MCF 10A (cell line): ENCODE results near the gene SMC1B. TPM values are rescaled to one million over a fixed set of nuclear protein-coding genes. Genes with fewer than 3 reads are reported as not detected.
A peak's percentile ranks its signal among the peaks of the same experiment; 100 is the strongest.

Experiments used
- Bru-seq: library from RNA; stranded (reverse); fragments of 400-500 nt; gene quantifications from one replicate; lab custom pipeline; 2021; lab: Mats Ljungman, UMichigan
- BruChase-seq, 2 experiments: library from RNA; stranded (reverse); fragments of 400-500 nt; gene quantifications; one replicate each; lab custom pipeline; 2021; lab: Mats Ljungman, UMichigan
- BruUV-seq: library from RNA; stranded (reverse); fragments of 400-500 nt; replicated peaks from 2 replicates; lab custom pipeline; 2021; lab: Mats Ljungman, UMichigan
- CTCF ChIA-PET: fragments of 300-600 bp; sonication (Branson Sonifier 250); formaldehyde crosslinking; extraction: SDS; loops from one replicate; lab custom pipeline; 2021; ENCODE audit warnings: antibody characterized with exemption, inconsistent platforms; lab: Yijun Ruan, JAX
- POLR2A ChIA-PET: fragments of 300-600, 350-650 bp; sonication (Branson Sonifier 250); formaldehyde crosslinking; extraction: SDS; loops from one replicate; lab custom pipeline; 2020; ENCODE audit warnings: antibody characterized with exemption, inconsistent platforms; lab: Yijun Ruan, JAX
- DNase-seq: peaks from one replicate; pipeline ENCODE4 v3.0.0-alpha.2; 2018; ENCODE audit not compliant: unreplicated experiment
- H3K27ac Mint-ChIP-seq: one replicate; pipeline ENCODE4 v1.8.0; 2022; ENCODE audit warnings: mild to moderate bottlenecking, low read depth, mixed read lengths; ENCODE audit not compliant: unreplicated experiment
- H3K27me3 Mint-ChIP-seq: one replicate; pipeline ENCODE4 v1.8.0; 2022; ENCODE audit warnings: mixed read lengths; ENCODE audit not compliant: insufficient read depth, unreplicated experiment
- H3K36me3 Mint-ChIP-seq: one replicate; pipeline ENCODE4 v1.8.0; 2022; ENCODE audit warnings: mild to moderate bottlenecking, moderate library complexity, mixed read lengths; ENCODE audit not compliant: insufficient read depth, unreplicated experiment
- H3K4me1 Mint-ChIP-seq: one replicate; pipeline ENCODE4 v1.8.0; 2022; ENCODE audit warnings: mixed read lengths; ENCODE audit not compliant: insufficient read depth, unreplicated experiment
- H3K4me3 Mint-ChIP-seq: one replicate; pipeline ENCODE4 v1.8.0; 2022; ENCODE audit warnings: mild to moderate bottlenecking, moderate library complexity, mixed read lengths; ENCODE audit not compliant: unreplicated experiment
- H3K9me3 Mint-ChIP-seq: one replicate; pipeline ENCODE4 v1.8.0; 2022; ENCODE audit warnings: mixed read lengths; ENCODE audit not compliant: unreplicated experiment
- intact Hi-C: fragments of 100-400 bp; cut with micrococcal nuclease; formaldehyde crosslinking; loops from 2 replicates; pipeline ENCODE4 v1.14.1; 2022
- long read RNA-seq: library from polyadenylated mRNA; stranded (forward); transcript quantifications from one replicate; pipeline ENCODE4 v2.0.0, GENCODE V29; 2022
- total RNA-seq: library from RNA; stranded (reverse); gene quantifications from 2 replicates; pipeline ENCODE4 v1.2.3, GENCODE V29; 2022
- TF ChIP-seq, protein P1 (sequence below): fragments of 200-600 bp; IDR thresholded peaks from one replicate; pipeline ENCODE4 v1.8.0; 2022; ENCODE audit warnings: antibody characterized with exemption, mild to moderate bottlenecking; ENCODE audit not compliant: unreplicated experiment

The SMC1B gene, protein sequence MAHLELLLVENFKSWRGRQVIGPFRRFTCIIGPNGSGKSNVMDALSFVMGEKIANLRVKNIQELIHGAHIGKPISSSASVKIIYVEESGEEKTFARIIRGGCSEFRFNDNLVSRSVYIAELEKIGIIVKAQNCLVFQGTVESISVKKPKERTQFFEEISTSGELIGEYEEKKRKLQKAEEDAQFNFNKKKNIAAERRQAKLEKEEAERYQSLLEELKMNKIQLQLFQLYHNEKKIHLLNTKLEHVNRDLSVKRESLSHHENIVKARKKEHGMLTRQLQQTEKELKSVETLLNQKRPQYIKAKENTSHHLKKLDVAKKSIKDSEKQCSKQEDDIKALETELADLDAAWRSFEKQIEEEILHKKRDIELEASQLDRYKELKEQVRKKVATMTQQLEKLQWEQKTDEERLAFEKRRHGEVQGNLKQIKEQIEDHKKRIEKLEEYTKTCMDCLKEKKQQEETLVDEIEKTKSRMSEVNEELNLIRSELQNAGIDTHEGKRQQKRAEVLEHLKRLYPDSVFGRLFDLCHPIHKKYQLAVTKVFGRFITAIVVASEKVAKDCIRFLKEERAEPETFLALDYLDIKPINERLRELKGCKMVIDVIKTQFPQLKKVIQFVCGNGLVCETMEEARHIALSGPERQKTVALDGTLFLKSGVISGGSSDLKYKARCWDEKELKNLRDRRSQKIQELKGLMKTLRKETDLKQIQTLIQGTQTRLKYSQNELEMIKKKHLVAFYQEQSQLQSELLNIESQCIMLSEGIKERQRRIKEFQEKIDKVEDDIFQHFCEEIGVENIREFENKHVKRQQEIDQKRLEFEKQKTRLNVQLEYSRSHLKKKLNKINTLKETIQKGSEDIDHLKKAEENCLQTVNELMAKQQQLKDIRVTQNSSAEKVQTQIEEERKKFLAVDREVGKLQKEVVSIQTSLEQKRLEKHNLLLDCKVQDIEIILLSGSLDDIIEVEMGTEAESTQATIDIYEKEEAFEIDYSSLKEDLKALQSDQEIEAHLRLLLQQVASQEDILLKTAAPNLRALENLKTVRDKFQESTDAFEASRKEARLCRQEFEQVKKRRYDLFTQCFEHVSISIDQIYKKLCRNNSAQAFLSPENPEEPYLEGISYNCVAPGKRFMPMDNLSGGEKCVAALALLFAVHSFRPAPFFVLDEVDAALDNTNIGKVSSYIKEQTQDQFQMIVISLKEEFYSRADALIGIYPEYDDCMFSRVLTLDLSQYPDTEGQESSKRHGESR
- total RNA-seq (not detected in 2 replicates), Bru-seq, nascent RNA (percentile 9 among the genes with signal in this experiment), BruChase-seq, experiment 1, labeled RNA remaining after a 6-hour chase (percentile 8 among the genes with signal in this experiment), BruChase-seq, experiment 2, labeled RNA remaining after a 2-hour chase (percentile 9 among the genes with signal in this experiment)
- long read RNA-seq, partial matches to known transcripts: 0 of 2 reads
- long read RNA-seq, other reads (novel, unspliced or antisense): 2 of 2 reads

DNA sequence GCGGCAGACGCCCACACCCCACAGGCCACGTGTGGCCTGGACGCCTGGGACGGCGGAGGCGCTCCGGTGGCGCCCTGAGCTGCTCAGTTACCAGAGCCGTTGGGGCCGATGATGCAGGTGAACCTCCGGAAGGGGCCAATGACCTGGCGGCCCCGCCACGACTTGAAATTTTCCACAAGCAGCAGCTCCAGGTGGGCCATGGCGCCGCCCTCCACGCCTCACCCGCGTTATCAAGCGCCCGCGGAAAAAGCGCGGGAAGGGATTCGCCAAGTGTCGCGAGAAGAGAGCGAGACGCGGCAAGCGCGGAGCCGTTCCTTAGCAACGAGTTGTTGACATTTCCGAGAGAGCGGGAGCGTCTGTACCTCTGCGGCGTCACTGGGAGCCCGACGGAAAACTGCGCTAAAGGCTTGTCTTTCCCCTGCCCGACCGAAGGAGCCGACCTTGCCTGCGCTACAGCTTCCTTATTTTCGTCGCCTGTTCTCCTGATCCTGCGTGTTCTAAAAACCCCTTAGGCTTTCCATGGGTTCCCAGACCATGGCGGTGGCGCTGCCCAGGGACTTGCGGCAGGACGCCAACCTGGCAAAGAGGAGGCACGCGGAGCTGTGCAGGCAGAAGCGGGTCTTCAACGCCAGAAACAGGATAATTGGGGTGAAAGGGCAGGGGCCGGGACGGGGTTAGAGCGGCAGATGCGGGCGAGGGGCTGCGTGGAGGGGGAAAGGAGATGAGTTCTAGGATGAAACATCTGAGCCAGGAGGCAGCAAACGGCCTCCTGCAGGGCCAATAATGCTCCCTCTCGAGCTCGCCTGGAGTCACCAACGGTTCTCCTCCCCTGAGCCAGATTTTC, at the start of gene SMC1B, which contains the start of gene RIBC2:
Gene SMC1B, minus strand, starts transcription at position 232 of the 844 bp plus-strand sequence. Its CDS starts 32 bp downstream, at position 200.
Gene RIBC2, plus strand, starts transcription at position 326 of the 844 bp plus-strand sequence. Its CDS starts 194 bp downstream, at position 520.
- ChIA-PET POLR2A (no interaction called here), CTCF (interaction anchor here (0.6 kb wide), 1 partner anchor 106 kb away, joined by 3 read pairs; no protein-coding TSS in a partner anchor)
- peak within 1 kb of the TSS; percentile 86 for H3K27ac Mint-ChIP-seq
- DNase-seq: peak; percentile 88
- H3K36me3 Mint-ChIP-seq: no peaks in the 10 kb centered on the region
- peaks cover 5% of the 10 kb centered on the region for H3K27me3 Mint-ChIP-seq
- TF ChIP-seq, protein P1, sequence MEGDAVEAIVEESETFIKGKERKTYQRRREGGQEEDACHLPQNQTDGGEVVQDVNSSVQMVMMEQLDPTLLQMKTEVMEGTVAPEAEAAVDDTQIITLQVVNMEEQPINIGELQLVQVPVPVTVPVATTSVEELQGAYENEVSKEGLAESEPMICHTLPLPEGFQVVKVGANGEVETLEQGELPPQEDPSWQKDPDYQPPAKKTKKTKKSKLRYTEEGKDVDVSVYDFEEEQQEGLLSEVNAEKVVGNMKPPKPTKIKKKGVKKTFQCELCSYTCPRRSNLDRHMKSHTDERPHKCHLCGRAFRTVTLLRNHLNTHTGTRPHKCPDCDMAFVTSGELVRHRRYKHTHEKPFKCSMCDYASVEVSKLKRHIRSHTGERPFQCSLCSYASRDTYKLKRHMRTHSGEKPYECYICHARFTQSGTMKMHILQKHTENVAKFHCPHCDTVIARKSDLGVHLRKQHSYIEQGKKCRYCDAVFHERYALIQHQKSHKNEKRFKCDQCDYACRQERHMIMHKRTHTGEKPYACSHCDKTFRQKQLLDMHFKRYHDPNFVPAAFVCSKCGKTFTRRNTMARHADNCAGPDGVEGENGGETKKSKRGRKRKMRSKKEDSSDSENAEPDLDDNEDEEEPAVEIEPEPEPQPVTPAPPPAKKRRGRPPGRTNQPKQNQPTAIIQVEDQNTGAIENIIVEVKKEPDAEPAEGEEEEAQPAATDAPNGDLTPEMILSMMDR: no peak
- intact Hi-C loops: no loop called here
- H3K4me1 Mint-ChIP-seq: no peaks in the 10 kb centered on the region
- H3K9me3 Mint-ChIP-seq: no peaks in the 10 kb centered on the region
- BruUV-seq: no TSS peak
- peak within 1 kb of the TSS; percentile 73 for H3K4me3 Mint-ChIP-seq

DNA sequence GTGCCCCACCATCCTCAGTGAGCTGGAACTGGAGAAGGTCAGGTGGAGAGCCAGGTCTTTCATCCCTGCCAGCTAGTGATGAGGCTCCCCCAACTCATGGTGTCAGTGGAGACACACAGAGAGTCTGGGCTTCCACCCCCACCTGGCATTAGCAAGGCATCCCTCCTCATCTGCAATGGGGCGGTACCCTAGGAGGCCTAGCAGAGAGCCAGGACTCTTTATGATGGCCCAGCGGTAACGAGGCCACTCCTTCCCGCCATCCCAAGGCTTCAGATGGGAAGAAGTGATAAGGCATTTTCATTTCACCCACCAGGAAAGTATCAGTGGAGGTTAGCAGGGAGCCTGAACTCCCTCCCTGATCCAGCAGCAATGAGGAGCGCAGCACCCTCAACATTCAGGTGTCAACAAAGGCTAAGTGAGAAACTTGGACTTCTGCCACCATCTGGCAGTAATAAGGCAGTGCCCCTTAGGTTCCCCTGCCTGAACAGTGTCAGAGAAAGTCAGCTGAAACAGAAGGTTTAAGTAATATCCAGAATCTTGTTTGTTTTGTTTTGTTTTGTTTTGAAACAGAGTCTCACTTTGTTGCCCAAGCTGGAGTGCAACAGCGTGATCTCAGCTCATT, 48.7 kb upstream of the SMC1B start:
- no peak overlapping the region for H3K27ac Mint-ChIP-seq
- no peak for DNase-seq
- intact Hi-C loops: no loop called here
- H3K27me3 Mint-ChIP-seq: no peaks in the 10 kb centered on the region
- no TSS peak for BruUV-seq
- TF ChIP-seq, protein P1: no peak
- H3K36me3 Mint-ChIP-seq: peaks cover 6% of the 10 kb centered on the region
- peaks cover 9% of the 10 kb centered on the region for H3K9me3 Mint-ChIP-seq
- H3K4me1 Mint-ChIP-seq: no peaks in the 10 kb centered on the region
- ChIA-PET POLR2A (no interaction called here), CTCF (interaction anchor here (0.6 to 1.5 kb wide), 4 partner anchors 9 to 191 kb away, joined by 3 to 5 read pairs (median 4); no protein-coding TSS in a partner anchor)
- H3K4me3 Mint-ChIP-seq: no peak overlapping the region
